Measurements from ENCODE around the gene RTN3.

Gene RTN3

GRCh38 chr11:63767565-63768236 is 86.4 kb downstream of the RTN3 start:
- Histone ChIP-seq H3K4me1 (ENCODE audit: insufficient read depth, low read length, severe bottlenecking) (peaks cover 22% of the 10 kb centered on the region), H4K20me1 (ENCODE audit: insufficient read depth, low read length) (no peaks in the 10 kb centered on the region), H3K27me3 (ENCODE audit: insufficient read depth, low read length) (no peaks in the 10 kb centered on the region), H3K9me3 (ENCODE audit: low read length) (no peaks in the 10 kb centered on the region), H3K79me2 (ENCODE audit: insufficient read depth, low read length) (no peaks in the 10 kb centered on the region), H3K36me3 (ENCODE audit: insufficient read depth, low read length) (no peaks in the 10 kb centered on the region), H3K9ac (ENCODE audit: low read length) (peak overlapping the region; percentile 72), H3K4me3 (ENCODE audit: low read depth, low read length, poor library complexity, severe bottlenecking) (peak overlapping the region; percentile 69), H3K4me2 (ENCODE audit: low read length) (peak overlapping the region; percentile 92), H3K27ac (ENCODE audit: low read depth, low read length, poor library complexity, severe bottlenecking) (peak overlapping the region; percentile 7), H3F3A (ENCODE audit: insufficient read depth, low read length) (no peaks in the 10 kb centered on the region), H2AFZ (ENCODE audit: low read length) (no peak overlapping the region), H3K9me2 (ENCODE audit: low read depth, low read length) (no peaks in the 10 kb centered on the region)
- TF ChIP-seq CTCF (IDR thresholded peaks at IDR 0.05; ENCODE audit: low read length) (0 out of 2 replicates have a peak, but pooled peaks have one; percentile 28), EZH2 (IDR thresholded peaks at IDR 0.05; ENCODE audit: borderline replicate concordance, low read length) (no peak)

DNA sequence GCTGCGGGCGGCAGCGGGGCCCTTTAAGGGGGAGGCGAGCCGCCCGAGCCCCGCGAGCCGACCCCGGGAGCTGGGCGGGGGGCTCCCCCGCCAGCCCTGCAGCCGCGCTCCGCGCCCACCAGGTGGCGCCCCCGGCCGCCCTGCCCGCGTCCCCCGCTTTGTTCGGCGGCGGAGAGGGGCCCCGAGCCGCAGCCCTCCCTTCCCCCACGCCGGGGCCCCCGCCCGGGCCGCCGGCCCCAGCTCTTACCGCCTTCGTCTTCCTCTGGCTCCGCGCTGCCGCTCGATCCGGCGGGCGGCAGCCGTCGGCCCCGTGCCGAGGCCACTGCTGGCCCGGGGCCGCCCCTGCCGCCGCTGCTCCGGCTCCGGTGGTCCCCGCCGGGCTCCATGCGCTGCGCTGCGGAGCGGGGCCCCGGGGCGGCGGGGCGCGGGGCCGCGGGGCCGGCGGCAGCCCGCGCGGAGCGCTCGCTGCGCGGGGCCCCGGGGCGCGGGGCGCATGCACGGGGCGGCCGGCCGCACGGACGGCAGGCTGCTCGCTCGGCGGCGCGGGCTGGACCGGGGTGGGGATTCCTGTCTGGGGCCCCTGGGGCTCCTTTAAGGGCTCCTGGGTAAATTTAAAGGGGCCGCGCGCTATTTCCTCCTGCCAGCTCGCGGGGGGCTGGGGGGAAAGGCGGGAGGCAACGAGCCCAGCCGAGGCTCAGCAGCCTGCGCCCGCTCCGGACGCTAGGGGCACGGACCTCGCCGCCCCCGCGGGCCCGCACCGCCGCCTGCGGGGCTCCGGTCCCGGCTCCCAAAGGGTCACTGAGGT is 87.1 kb downstream of the RTN3 start, which contains the start of gene ZFTA:
TSS of gene ZFTA (minus strand) at position 539 of the 805 bp plus-strand sequence. CDS start at position 386, 153 bp downstream.
- H4K20me1 ChIP-seq (ENCODE audit: insufficient read depth, low read length): no peaks in the 10 kb centered on the region
- H3K4me1 ChIP-seq (ENCODE audit: insufficient read depth, low read length, severe bottlenecking): peaks cover 22% of the 10 kb centered on the region
- no peaks in the 10 kb centered on the region for H3K79me2 ChIP-seq (ENCODE audit: insufficient read depth, low read length)
- no peak within 1 kb of the TSS for H2AFZ ChIP-seq (ENCODE audit: low read length)
- no peaks in the 10 kb centered on the region for H3K9me3 ChIP-seq (ENCODE audit: low read length)
- H3K4me3 ChIP-seq (ENCODE audit: low read depth, low read length, poor library complexity, severe bottlenecking): peak within 1 kb of the TSS; percentile 69
- no peaks in the 10 kb centered on the region for H3K27me3 ChIP-seq (ENCODE audit: insufficient read depth, low read length)
- H3K27ac ChIP-seq (ENCODE audit: low read depth, low read length, poor library complexity, severe bottlenecking): peak within 1 kb of the TSS; percentile 7
- no peaks in the 10 kb centered on the region for H3K36me3 ChIP-seq (ENCODE audit: insufficient read depth, low read length)
- peak within 1 kb of the TSS; percentile 72 for H3K9ac ChIP-seq (ENCODE audit: low read length)
- no peaks in the 10 kb centered on the region for H3F3A ChIP-seq (ENCODE audit: insufficient read depth, low read length)
- H3K4me2 ChIP-seq (ENCODE audit: low read length): peak within 1 kb of the TSS; percentile 92
- TF ChIP-seq EZH2 (IDR thresholded peaks at IDR 0.05; ENCODE audit: borderline replicate concordance, low read length) (no peak), CTCF (IDR thresholded peaks at IDR 0.05; ENCODE audit: low read length) (peak; percentile 20; the same call in 1 of the 2 replicates)
- H3K9me2 ChIP-seq (ENCODE audit: low read depth, low read length): no peaks in the 10 kb centered on the region

DNA sequence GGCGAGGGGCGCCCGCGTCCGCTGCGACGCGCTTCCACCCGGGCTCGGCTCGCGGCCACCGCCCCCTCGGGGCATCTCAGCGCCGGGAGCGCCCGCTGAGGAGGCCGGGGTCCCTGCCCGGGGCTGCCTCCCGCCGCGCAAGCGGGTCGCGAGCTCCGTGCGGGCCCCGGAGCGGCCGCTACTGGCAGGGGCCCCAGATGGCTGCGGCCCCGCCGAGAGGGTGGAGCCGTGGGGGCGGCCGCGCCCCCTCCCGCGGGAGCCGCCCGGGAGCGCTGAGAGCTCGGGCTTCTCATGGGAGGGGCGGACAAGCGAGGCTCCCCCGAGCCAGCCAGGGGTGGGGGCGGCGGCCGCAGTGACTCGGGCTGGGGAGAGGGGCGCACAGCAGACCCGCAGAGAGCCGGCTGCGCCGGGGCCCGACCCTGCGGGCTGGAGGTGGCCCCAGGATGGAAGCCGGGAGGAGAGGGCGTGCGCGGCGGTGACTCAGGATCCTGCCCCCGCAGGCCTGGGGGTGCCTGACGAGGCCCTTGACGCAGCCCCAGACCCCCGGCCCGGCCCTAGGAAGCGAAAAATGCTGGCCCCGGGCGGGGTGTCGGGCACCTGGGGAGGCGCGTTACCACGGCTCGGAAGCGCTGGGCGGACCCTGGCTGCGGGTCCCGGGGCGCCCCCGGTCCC is 87.9 kb downstream of the RTN3 start:
- Histone ChIP-seq H3K9ac (ENCODE audit: low read length) (peak overlapping the region; percentile 69), H3K27me3 (ENCODE audit: insufficient read depth, low read length) (no peaks in the 10 kb centered on the region), H3K4me1 (ENCODE audit: insufficient read depth, low read length, severe bottlenecking) (peaks cover 22% of the 10 kb centered on the region), H3K36me3 (ENCODE audit: insufficient read depth, low read length) (no peaks in the 10 kb centered on the region), H3K4me2 (ENCODE audit: low read length) (peak overlapping the region; percentile 79), H3K27ac (ENCODE audit: low read depth, low read length, poor library complexity, severe bottlenecking) (no peak overlapping the region), H2AFZ (ENCODE audit: low read length) (no peak overlapping the region), H3F3A (ENCODE audit: insufficient read depth, low read length) (no peaks in the 10 kb centered on the region), H3K9me2 (ENCODE audit: low read depth, low read length) (no peaks in the 10 kb centered on the region), H4K20me1 (ENCODE audit: insufficient read depth, low read length) (no peaks in the 10 kb centered on the region), H3K79me2 (ENCODE audit: insufficient read depth, low read length) (no peaks in the 10 kb centered on the region), H3K4me3 (ENCODE audit: low read depth, low read length, poor library complexity, severe bottlenecking) (peak overlapping the region; percentile 69), H3K9me3 (ENCODE audit: low read length) (no peaks in the 10 kb centered on the region)
- TF ChIP-seq EZH2 (IDR thresholded peaks at IDR 0.05; ENCODE audit: borderline replicate concordance, low read length): no peak
- no peak for TF ChIP-seq CTCF (IDR thresholded peaks at IDR 0.05; ENCODE audit: low read length)
